HG02763 (cell line): ENCODE results near the gene ROBO2.

ENCODE experiments used
- ATAC-seq: cut with Tn5 transposase; IDR thresholded peaks from one replicate; pipeline ENCODE4 v1.9.1; 2021; ENCODE audit warnings: mild to moderate bottlenecking, moderate library complexity; ENCODE audit not compliant: unreplicated experiment

Gene ROBO2, protein sequence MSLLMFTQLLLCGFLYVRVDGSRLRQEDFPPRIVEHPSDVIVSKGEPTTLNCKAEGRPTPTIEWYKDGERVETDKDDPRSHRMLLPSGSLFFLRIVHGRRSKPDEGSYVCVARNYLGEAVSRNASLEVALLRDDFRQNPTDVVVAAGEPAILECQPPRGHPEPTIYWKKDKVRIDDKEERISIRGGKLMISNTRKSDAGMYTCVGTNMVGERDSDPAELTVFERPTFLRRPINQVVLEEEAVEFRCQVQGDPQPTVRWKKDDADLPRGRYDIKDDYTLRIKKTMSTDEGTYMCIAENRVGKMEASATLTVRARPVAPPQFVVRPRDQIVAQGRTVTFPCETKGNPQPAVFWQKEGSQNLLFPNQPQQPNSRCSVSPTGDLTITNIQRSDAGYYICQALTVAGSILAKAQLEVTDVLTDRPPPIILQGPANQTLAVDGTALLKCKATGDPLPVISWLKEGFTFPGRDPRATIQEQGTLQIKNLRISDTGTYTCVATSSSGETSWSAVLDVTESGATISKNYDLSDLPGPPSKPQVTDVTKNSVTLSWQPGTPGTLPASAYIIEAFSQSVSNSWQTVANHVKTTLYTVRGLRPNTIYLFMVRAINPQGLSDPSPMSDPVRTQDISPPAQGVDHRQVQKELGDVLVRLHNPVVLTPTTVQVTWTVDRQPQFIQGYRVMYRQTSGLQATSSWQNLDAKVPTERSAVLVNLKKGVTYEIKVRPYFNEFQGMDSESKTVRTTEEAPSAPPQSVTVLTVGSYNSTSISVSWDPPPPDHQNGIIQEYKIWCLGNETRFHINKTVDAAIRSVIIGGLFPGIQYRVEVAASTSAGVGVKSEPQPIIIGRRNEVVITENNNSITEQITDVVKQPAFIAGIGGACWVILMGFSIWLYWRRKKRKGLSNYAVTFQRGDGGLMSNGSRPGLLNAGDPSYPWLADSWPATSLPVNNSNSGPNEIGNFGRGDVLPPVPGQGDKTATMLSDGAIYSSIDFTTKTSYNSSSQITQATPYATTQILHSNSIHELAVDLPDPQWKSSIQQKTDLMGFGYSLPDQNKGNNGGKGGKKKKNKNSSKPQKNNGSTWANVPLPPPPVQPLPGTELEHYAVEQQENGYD (N-terminal part only)

DNA sequence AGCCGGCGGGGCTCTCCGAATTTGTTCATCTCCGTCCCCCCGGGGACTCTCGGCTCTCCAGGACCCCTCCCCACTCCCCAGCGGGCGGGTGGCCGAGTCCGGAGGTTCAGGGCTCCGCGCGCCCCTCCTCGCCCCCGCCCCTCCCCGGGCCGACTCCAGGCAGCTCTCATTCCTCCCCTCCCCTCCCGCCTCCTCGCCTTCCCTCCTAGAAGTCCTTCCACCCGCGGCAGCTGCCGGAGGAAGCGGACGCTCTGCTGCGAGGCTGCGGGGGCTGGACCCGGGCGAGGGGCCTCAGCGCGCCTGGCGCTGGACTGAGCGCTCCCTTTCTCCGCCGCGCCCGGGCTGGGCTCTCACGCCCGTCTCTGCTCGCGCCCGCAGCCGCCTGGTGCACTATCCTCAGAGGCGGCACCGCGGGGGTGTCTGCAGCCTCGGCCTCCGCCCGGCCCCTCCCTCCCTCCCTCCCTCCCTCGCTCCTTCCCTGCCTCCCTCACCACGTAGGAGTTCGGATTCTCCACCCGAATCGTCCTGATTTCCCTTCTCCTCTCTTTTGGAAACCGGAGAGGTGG lies at the start of gene ROBO2:
Gene ROBO2 (plus strand): TSS at position 494 of the 566 bp plus-strand sequence. CDS start 687 bp downstream, outside the sequence.
- ATAC-seq = no peak

DNA sequence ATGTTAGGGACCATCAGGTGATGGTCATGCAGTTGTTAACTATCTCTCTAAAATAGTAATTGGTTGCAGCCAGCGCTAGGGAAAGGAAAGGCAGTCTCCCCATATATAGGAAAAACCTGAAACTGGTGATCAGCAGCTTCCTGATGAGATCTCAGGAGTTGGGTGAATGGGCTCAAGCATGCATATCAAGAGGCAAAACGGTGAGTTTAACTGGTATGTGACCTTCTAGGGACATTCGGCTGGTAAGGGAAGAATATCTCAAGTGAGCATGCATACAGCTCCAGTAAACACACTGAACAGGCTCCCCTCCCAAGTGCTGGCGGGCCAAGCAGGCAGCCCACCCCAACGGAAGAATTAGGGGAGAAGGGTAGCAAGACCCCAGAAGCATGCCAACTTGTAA lies 49.3 kb upstream of the ROBO2 start:
- ATAC-seq = no peak

DNA sequence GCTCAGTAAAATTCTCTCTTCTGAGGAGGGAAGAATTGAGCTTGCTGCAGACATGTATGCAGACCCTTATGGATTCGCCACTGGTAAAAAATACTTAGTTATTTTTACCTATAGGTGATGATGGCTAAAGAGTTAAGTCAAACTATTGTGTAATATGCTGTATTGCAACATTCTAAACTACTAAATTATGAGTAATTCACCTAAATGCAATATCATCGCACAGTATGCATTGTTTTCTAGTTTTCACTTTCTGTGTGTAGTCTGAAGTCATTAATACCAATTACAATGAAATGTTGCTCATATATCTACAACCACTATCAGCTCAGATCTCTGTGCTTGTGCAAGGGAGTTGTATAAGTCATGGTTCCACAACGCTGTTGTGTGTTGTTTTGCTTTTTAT lies 48.7 kb upstream of the ROBO2 start:
- no peak for ATAC-seq

DNA sequence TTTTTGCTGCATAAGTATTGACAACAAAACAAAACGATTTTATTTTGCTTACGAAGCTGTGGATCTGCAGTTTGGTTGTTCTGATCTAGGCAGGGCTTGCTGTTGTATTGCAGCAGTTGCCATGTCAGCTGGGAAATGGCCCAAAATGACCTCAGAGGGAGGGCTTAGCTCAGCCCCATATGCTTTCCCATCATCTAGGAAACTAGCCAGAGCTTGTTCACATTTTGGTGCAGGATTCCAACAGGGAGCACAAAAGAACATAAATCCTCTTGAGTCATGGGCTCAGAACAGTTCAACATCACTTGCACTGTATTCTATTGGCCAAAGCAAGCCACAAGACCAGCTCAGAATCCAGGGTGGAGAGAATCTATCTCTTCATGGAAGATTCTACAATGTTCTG lies 42.2 kb upstream of the ROBO2 start:
- no peak for ATAC-seq

- no peak for ATAC-seq
Measured at GRCh38 chr3:76998555-76998954, 41.3 kb upstream of the ROBO2 start.

GRCh38 chr3:77001062-77001701 lies 38.7 kb upstream of the ROBO2 start:
- no peak for ATAC-seq

DNA sequence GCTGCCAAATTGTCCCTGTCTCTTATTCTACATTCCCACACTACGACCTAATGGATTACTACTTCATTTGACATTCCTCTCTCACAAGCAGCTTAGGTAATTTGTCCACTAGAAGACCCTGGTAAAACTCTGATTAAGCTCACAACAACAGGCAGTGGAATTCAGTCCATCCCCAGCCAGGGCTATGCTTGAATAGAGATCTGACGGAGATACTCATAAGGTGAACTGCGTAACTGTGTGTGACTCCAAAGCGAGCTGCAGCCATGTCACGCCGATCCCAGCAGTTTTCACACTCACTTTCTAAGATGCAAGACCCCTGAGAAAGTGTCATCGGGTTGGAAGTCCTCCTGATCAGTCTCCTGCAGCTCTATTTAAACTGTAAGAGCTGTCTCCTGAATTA lies 25.7 kb upstream of the ROBO2 start:
- no peak for ATAC-seq

DNA sequence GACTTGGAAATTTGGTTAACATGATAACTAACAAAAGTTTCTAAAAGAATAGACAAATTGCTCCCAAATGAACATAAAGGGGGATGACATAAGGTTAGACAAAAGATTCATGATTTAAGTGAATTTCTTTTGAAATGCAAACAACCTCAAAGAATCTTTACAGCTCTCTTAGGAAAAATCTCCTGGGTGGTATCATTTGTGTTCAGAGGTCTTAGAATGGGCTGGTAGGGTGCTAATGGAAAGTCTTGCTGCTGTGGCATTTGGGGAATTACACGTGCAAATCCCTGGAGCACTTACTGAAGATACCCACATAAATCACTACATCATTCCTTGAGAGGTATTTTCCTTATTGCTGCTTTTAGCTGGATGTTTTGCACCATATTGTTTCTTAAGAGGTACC lies 14.4 kb upstream of the ROBO2 start:
- ATAC-seq = no peak

- ATAC-seq = no peak
Measured at GRCh38 chr3:77026904-77027634, 12.8 kb upstream of the ROBO2 start.

DNA sequence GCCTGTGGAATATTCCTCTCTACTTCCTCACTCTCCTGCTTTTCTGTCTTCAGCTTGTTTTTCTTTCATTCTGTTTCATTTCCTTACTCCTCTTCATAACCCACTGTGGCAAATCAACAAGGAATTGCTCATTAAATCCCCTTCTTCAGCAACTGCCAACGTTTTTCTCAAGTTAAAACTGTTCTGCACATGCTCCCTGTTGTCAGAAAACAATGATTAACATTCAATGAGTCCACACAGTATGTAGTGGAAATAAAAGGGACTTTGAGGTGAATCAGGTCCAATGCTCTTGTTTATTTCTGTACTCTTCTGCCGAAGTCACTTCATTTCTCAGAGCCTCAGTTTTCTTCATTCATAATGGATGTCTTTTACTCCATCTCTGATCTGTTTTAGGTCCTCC lies 11.9 kb upstream of the ROBO2 start:
- ATAC-seq = no peak

DNA sequence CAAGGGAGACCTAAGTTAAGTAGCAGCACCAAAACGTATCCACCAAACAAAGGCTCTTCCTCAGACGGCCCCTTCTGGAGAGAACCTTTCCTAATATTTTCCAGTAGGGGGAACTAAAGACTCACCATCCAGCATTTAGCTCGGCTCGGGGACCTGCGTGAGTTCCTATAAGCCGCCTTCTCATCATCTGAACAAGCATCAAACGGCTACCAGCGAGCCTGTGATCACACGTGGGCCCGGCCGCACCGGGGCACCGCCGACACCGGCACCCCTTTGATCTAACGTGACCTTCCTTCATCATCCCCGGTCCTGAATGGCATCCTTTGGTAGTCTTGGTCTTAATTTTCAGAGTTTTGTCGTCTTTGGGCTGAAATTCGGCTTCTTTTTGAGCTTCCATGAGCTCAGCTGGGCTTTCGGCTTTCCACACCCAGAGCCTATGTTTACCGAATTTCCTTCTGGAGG lies 1.4 kb upstream of the ROBO2 start:
- ATAC-seq = no peak

DNA sequence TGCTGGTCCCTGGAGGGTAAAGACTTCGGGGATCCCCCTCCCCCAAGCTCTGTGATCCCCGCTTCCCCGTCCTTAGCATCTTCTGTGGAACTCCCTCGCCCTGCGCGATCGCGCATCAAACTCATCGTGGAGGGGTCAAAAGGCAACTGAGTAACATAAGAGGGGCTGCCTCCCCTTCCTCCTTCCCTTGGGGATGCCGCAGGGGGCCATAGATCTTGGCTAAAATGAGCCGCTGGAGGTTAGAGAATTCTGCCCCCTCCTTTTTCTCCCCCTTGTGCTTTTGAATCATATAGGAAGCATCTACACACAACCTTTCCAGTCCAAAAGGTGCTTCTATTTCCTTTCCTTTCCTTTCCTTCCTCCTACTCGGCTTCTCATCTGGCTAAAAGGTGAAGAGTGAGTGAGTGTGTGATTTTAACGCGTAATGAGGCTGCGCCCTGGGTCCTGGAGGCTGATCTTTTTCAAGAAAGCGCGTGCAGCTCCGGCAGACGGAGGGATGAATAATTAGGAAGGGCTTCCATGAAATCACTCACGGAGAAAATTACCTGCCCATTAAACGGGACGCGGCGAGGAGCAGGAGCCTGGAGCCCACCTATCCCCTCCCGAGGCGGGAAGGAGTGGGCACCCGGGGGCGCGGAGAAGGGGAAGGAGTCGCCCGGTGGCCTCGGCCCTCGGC lies 831 bp upstream of the ROBO2 start:
- no peak for ATAC-seq

DNA sequence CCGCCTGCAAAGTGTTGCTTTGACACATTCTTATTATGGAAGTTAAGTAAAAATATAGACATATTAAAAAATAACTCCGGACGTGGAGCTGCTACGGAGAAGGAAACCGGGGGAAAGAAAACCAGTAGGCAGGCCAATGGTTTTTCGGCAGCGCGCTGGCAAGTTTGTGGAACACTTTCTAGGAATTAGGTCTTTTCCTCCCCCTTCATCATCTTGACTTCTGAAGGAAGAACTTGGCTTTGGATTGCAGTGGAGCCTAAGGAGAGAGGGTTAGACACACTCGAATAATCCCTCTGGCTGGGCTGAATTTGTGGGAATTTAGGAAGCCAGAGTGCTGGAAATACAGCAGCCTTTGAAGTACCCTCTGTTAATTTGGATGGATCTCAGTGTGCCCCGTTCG lies 317 bp downstream of the ROBO2 start:
- no peak for ATAC-seq

- no peak for ATAC-seq
Measured at GRCh38 chr3:77040926-77041722, 1.2 kb downstream of the ROBO2 start.

DNA sequence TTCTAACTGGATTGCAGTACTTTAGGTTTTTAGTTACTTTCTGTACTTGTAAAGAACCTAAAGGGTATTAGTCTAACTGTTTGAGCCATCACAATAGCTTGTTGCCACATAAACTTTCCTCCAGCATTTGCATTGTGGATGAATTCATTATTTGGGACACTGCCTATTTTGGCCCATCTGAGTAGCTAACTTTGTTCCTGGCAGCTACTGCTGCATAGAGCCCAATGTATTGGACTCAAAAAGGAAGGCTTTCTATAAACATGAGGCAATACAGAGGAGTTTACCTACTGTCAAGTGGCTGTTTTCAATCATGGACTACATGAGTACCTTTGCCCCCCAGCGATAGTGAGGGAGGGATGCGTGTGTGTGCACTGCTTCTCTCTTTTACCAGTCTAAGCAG lies 1.9 kb downstream of the ROBO2 start:
- no peak for ATAC-seq

DNA sequence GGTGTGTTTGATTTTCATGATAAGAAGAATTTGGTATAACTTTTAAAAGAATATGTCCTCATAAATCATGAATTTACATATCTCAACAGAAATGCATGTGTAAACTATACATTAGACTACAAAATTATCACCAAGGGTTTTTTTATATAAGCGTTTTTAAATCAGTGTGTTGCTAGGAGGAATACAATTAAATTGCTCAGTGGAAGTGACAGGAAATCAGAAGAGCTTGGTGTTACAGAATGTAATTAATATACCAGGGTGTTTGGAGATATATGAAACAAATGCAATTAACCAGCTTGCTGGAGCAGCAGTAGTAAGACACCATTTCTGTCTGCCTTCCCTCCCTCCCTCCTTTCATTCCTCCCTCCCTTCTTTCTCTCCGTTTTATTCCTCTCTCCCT lies 2.4 kb downstream of the ROBO2 start:
- no peak for ATAC-seq

GRCh38 chr3:77042882-77043281 lies 3.0 kb downstream of the ROBO2 start:
- ATAC-seq = no peak

DNA sequence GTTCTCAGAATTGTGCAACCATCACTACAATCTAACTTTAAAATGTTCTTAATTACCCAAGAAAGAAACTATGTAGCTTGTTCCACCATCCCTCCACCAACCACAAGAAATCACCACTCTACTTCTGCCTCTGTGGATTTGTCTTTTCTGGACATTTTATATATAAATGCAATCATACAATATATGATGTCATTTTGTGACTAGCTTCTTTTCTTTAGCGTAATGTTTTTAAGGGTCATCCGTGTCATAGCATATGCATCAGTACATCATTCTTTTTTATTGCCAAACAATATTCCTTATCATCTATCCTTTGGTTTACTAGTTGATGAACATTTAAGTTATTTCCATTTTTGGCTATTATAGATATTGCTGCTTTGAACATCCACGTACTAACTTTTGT lies 5.8 kb downstream of the ROBO2 start:
- no peak for ATAC-seq

- ATAC-seq = no peak
Measured at GRCh38 chr3:77048186-77048585, 8.3 kb downstream of the ROBO2 start.
